ENCODE data around the gene AASS. TPM values are rescaled to one million over a fixed set of nuclear protein-coding genes. Genes with fewer than 3 reads are reported as not detected.
A peak's percentile ranks its signal among the peaks of the same experiment; 100 is the strongest.

Gene AASS
- total and polyA plus RNA-seq, 2 of the 8 experiments (the other 6 are each of a cell fraction or from before 2014, with no cell fraction given) = 203 to 394 TPM

DNA sequence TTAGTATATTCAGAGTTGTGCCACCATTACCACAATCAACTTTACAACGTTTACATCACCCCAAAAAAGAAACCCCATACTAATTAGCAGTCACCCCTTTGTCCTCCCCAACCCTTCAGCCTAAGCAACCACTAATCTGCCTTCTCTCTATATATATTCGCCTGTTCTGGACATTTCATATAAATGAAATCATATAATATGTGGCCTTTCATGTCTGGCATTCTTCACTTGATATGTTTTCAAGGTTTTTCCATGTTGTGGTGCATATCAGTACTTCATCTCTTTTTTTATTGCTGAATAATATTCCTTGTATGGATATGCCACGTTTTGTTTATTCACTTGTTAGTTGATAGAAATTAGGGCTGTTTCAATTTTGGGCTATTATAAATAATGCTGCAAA, 70.4 kb downstream of the AASS start (continued):
- TF ChIP-seq CHD7 (IDR thresholded peaks at IDR 0.05; ENCODE audit: insufficient replicate concordance, low read length) (peak; percentile 16), BCL11A (IDR thresholded peaks at IDR 0.05; ENCODE audit: low read depth in 2 of 2, low read length in 2 of 2) (no peak), CBX5 (IDR thresholded peaks at IDR 0.05; ENCODE audit: low read depth, low read length) (no peak), POLR2AphosphoS5 (IDR thresholded peaks at IDR 0.05; ENCODE audit: low read depth, low read length) (peak; percentile 41; the same call in 1 of the 2 replicates), MAFK (IDR thresholded peaks at IDR 0.05; ENCODE audit: low read depth, low read length) (no peak), SP4 (IDR thresholded peaks at IDR 0.05; ENCODE audit: low read length) (no peak), YY1 (IDR thresholded peaks at IDR 0.05; ENCODE audit: low read depth, low read length) (no peak), TAF7 (optimal IDR thresholded peaks at IDR 0.05; ENCODE audit: borderline replicate concordance, low read depth, low read length) (peak; percentile 0)
- TF ChIP-seq, protein P1, sequence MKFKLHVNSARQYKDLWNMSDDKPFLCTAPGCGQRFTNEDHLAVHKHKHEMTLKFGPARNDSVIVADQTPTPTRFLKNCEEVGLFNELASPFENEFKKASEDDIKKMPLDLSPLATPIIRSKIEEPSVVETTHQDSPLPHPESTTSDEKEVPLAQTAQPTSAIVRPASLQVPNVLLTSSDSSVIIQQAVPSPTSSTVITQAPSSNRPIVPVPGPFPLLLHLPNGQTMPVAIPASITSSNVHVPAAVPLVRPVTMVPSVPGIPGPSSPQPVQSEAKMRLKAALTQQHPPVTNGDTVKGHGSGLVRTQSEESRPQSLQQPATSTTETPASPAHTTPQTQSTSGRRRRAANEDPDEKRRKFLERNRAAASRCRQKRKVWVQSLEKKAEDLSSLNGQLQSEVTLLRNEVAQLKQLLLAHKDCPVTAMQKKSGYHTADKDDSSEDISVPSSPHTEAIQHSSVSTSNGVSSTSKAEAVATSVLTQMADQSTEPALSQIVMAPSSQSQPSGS (IDR thresholded peaks at IDR 0.05; ENCODE audit: low read length) = peak; percentile 68; the same call in 1 of the 2 replicates

Data from H1 (cell line).